ENCODE data around the gene FHAD1. TPM values are rescaled to one million over a fixed set of nuclear protein-coding genes. Genes with fewer than 3 reads are reported as not detected.

Gene FHAD1
- total and polyA plus RNA-seq, 10 of the 15 experiments (the other 5 are each of a cell fraction or from before 2014, with no cell fraction given) = 0.09 to 1.0 (median 0.32) TPM; not detected in 2

- TF ChIP-seq ZBTB4 (CRISPR knock-in tag; IDR thresholded peaks at IDR 0.05) = no peak
- TF ChIP-seq NR2C1 (IDR thresholded peaks at IDR 0.05) = no peak
- no peak for TF ChIP-seq ZBTB40 (IDR thresholded peaks at IDR 0.05; ENCODE audit: borderline replicate concordance)
- TF ChIP-seq SP1 (IDR thresholded peaks at IDR 0.05; ENCODE audit: low read depth, low read length) = no peak
- TF ChIP-seq ZNF384 (IDR thresholded peaks at IDR 0.05; ENCODE audit: borderline replicate concordance, low read depth, low read length) = no peak
- TF ChIP-seq PRDM15 (CRISPR knock-in tag; IDR thresholded peaks at IDR 0.05) = no peak
- TF ChIP-seq BHLHE40 (IDR thresholded peaks at IDR 0.05; ENCODE audit: borderline replicate concordance in 1 of 2, low read depth in 2 of 2, low read length in 1 of 2) = peak in 1 of 2 experiments; percentile 75; a peak in 2 of 4 replicates
Observed at GRCh38 chr1:15244813-15245212, 2.2 kb upstream of the FHAD1 start (continued).
